Endothelial cell (in vitro differentiated cells): ENCODE data around the gene CAMKK2. TPM values are rescaled to one million over a fixed set of nuclear protein-coding genes. Genes with fewer than 3 reads are reported as not detected.

ENCODE experiments used
- DNase-seq: peaks from one replicate; pipeline ENCODE4 v3.0.0; 2021; ENCODE audit warnings: low spot score
- H3K27ac Mint-ChIP-seq: one replicate; pipeline ENCODE4 v1.8.0; 2021; ENCODE audit warnings: mixed read lengths, inconsistent platforms; ENCODE audit not compliant: unreplicated experiment
- H3K27me3 Mint-ChIP-seq: one replicate; pipeline ENCODE4 v1.8.0; 2021; ENCODE audit warnings: mild to moderate bottlenecking, moderate library complexity, mixed read lengths, inconsistent platforms; ENCODE audit not compliant: unreplicated experiment
- H3K36me3 Mint-ChIP-seq: one replicate; pipeline ENCODE4 v1.8.0; 2021; ENCODE audit warnings: mild to moderate bottlenecking, low read depth, mixed read lengths, inconsistent platforms; ENCODE audit not compliant: unreplicated experiment
- H3K4me1 Mint-ChIP-seq: one replicate; pipeline ENCODE4 v1.8.0; 2021; ENCODE audit warnings: mild to moderate bottlenecking, mixed read lengths, inconsistent platforms; ENCODE audit not compliant: unreplicated experiment
- H3K4me3 Mint-ChIP-seq: one replicate; pipeline ENCODE4 v1.8.0; 2021; ENCODE audit warnings: mild to moderate bottlenecking, mixed read lengths, inconsistent platforms; ENCODE audit not compliant: unreplicated experiment
- H3K9me3 Mint-ChIP-seq: one replicate; pipeline ENCODE4 v1.8.0; 2021; ENCODE audit warnings: mixed read lengths, inconsistent platforms; ENCODE audit not compliant: unreplicated experiment
- total RNA-seq: library from RNA; stranded (reverse); fragmentation: NEBNext Ultra II Directional; extraction: Animal tissue kit (Norgen Biotek cat#: 25700); gene quantifications from one replicate; pipeline ENCODE4 v1.2.1, GENCODE V29; 2021; ENCODE audit not compliant: unreplicated experiment
- TF ChIP-seq, protein P1 (sequence below): fragments of 200-600 bp; sonication (generic); IDR thresholded peaks from one replicate; pipeline ENCODE4 v1.5.0; 2021; ENCODE audit warnings: antibody characterized with exemption; ENCODE audit not compliant: unreplicated experiment

CAMKK2 gene
- total RNA-seq, 1 donor from 2014 or later, result 44.5 TPM

DNA sequence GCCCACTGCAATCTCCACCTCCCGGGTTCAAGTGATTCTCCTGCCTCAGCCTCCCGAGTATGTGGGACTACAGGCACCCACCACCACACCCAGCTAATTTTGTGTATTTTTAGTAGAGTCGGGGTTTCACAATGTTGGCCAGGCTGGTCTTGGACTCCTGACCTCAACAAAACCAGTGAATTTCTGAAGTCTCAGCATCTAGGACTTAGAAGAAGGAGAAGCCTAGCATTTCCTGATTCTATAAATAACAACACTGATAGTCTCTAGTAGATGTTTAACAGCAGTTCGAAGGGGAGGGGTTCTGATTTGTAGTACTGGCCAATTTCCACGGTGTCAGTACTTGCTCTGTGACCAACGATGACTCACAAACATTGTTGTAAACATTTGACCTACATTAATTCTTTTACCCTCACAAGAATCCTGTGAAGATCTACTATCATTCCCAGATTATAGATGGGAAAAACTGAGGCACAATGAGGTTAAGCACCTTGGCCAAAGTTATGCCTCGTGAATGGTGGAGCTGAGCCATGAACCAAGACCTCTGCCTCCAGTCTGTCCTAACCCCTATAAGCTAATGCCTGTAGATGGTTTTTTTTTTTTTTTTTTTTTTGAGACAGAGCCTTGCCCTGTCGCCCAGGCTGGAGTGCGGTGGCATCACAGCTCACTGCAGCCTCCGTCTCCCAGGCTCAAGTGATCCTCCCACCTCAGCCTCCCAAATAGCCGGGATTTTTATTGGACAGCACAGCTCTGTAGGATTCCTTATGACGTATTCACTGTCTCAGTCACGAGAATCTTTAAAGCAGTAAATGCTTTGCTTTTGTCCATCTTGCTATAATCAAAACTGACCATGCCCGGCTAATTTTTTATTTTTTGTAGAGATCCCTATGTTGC, 81.4 kb downstream of the CAMKK2 start:
- no peak for DNase-seq
- peaks cover 4% of the 10 kb centered on the region for H3K36me3 Mint-ChIP-seq
- H3K9me3 Mint-ChIP-seq, result peaks cover 4% of the 10 kb centered on the region
- TF ChIP-seq, protein P1, sequence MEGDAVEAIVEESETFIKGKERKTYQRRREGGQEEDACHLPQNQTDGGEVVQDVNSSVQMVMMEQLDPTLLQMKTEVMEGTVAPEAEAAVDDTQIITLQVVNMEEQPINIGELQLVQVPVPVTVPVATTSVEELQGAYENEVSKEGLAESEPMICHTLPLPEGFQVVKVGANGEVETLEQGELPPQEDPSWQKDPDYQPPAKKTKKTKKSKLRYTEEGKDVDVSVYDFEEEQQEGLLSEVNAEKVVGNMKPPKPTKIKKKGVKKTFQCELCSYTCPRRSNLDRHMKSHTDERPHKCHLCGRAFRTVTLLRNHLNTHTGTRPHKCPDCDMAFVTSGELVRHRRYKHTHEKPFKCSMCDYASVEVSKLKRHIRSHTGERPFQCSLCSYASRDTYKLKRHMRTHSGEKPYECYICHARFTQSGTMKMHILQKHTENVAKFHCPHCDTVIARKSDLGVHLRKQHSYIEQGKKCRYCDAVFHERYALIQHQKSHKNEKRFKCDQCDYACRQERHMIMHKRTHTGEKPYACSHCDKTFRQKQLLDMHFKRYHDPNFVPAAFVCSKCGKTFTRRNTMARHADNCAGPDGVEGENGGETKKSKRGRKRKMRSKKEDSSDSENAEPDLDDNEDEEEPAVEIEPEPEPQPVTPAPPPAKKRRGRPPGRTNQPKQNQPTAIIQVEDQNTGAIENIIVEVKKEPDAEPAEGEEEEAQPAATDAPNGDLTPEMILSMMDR, result no peak
- no peak overlapping the region for H3K27ac Mint-ChIP-seq
- H3K4me1 Mint-ChIP-seq, result peaks cover 4% of the 10 kb centered on the region
- no peak overlapping the region for H3K4me3 Mint-ChIP-seq
- peaks cover 5% of the 10 kb centered on the region for H3K27me3 Mint-ChIP-seq

DNA sequence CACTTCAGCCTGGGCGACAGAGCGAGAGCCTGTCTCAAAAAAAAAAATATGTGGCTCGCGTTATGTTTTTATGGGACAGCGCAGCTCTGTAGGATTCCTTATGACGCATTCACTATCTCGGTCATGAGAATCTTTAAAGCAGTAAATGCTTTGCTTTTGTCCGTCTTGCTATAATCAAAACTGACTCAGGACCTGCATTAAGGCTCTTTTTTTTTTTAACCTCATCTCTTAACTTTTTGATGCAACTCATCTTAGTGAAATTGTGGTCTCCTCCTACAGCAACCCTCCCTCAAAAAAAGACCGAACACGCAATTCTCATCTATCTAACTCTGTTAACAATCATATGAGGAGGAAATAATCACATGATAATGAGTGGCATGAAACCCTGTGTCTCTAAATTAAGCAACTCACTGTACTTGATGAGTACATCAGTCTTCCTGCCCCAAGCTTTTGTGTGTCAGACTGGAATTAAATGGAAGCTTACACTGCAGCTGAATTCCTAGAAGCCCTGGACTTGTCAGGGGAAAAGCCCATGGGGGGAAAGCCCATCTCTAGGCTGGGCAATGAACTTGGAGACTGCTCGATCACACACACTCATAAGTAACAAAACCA, 82.2 kb downstream of the CAMKK2 start:
- Mint-ChIP-seq H3K27me3 (peaks cover 5% of the 10 kb centered on the region), H3K4me3 (no peak overlapping the region), H3K4me1 (peaks cover 4% of the 10 kb centered on the region), H3K36me3 (peaks cover 4% of the 10 kb centered on the region), H3K9me3 (peaks cover 4% of the 10 kb centered on the region), H3K27ac (no peak overlapping the region)
- TF ChIP-seq, protein P1, result no peak
- DNase-seq, result no peak

DNA sequence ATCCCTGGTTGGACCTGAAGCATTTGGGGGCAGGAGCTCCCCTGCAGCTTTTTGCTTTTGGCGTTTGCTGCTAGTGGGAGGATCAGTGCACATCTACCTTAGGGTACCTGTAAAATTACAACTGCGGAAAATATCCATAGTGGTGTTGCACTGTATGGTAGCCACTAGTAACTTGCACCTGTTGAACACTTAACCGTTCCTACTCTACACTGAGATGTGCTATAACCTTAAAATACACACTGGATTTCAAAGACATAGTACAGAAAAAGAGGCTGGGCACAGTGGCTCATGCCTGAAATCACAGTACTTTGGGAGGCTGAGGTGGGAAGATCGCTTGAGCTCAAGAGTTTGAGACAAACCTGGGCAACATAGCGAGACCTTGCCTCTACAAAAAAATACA, 83.6 kb downstream of the CAMKK2 start:
- no peak for DNase-seq
- H3K4me3 Mint-ChIP-seq, result no peak overlapping the region
- H3K36me3 Mint-ChIP-seq, result peaks cover 4% of the 10 kb centered on the region
- H3K27me3 Mint-ChIP-seq, result peaks cover 5% of the 10 kb centered on the region
- H3K4me1 Mint-ChIP-seq, result peaks cover 4% of the 10 kb centered on the region
- TF ChIP-seq, protein P1, result no peak
- H3K9me3 Mint-ChIP-seq, result peaks cover 4% of the 10 kb centered on the region
- no peak overlapping the region for H3K27ac Mint-ChIP-seq

DNA sequence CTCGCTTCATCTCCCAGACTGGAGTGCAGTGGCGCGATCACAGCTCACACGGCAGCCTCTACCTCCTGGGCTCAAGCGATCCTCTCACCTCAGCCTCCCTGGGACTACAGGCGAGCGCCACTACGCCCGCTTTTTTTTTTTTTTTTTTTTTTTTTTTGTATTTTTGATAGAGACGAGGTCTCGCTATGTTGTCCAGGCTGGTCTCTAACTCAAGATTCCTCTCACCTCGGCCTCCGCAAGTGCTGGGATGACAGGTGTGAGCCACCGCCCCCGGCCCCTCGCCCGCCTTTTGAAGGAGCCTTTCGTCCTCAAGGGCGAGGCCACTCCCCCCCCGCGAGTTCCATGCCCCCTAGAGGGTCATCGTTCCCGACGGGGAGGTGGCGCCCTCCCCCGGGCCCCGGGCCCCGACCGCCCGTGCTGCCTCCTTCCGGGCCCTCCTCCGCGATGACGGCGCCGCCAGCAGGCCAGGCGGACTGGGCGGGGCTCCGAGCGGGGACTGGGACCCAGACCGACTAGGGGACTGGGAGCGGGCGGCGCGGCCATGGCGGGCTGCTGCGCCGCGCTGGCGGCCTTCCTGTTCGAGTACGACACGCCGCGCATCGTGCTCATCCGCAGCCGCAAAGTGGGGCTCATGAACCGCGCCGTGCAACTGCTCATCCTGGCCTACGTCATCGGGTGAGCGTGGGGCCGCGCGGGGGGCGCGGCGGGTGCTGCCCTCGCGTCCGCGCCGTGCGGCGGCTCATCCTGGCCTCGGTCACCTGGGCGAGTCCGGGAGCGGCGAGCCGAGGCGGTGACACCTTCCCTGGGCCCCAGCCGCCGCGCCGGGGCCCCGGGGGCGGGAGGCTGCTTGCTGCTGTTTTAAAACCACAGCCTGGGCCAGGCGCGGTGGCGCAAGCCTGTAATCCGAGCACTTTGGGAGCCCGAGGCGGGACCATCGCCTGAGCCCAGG, 86.6 kb downstream of the CAMKK2 start, which contains the start of gene P2RX4:
P2RX4 (plus strand) TSS at position 506 of the 949 bp plus-strand sequence; CDS start at position 542, 36 bp downstream.
- Mint-ChIP-seq H3K36me3 (no peaks in the 10 kb centered on the region), H3K4me1 (peaks cover 5% of the 10 kb centered on the region), H3K4me3 (peak within 1 kb of the TSS; percentile 93), H3K27ac (peak within 1 kb of the TSS; percentile 64), H3K9me3 (peaks cover 4% of the 10 kb centered on the region), H3K27me3 (peaks cover 5% of the 10 kb centered on the region)
- TF ChIP-seq, protein P1, result no peak
- peak; percentile 85 for DNase-seq
